SU-DHL-6 (cell line): Measurements from ENCODE around the gene PLEKHA5.

Experiments
- EZH2phosphoT487 ChIP-seq: fragments of 200-600 bp; sonication (generic), shearing (Covaris generic); conservative IDR thresholded peaks from 2 replicates; pipeline ENCODE4 v1.6.1; 2018; ENCODE audit warnings: mild to moderate bottlenecking, antibody characterized with exemption, low read length, moderate library complexity, mixed read lengths
- TF ChIP-seq, protein P1 (sequence below): fragments of 200-600 bp; sonication (generic); IDR thresholded peaks from one replicate; pipeline ENCODE4 v1.5.1; 2017; ENCODE audit warnings: antibody characterized with exemption, mild to moderate bottlenecking, low read length, moderate library complexity; ENCODE audit not compliant: insufficient read depth, poor library complexity, severe bottlenecking

DNA sequence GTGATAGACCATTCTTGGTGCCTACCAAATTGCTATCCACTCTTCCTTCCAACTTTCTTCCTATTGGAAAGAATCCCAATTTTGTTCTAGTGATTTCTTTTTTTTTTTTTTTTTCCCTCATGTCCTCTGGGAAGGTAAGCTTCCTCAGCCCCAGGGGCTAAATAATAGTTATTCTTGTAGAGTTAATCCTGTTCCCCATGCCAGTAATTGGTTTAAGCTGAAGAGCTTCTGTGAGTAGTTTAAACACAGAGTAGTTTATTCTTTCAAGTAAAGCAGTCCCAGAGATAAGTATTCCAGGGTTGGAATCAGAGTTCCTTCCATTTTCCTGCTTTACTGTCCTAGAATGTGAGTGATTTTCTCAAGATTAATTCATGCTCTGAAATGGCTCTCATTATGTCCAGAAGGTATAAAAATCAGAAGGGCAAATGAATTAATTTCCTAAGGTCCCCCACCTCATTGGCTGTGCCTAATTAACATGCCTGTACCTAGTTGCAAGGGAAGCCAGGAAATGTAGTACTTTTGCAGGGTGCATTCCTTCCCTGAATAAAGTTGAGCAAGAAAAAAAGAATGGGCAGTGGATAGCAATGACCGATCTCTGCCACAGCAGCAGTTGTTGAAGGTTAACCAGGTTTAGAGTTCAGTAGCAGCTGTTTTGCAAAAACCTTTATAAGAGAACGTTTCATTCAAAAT is 97.8 kb downstream of the PLEKHA5 start:
- TF ChIP-seq, protein P1, sequence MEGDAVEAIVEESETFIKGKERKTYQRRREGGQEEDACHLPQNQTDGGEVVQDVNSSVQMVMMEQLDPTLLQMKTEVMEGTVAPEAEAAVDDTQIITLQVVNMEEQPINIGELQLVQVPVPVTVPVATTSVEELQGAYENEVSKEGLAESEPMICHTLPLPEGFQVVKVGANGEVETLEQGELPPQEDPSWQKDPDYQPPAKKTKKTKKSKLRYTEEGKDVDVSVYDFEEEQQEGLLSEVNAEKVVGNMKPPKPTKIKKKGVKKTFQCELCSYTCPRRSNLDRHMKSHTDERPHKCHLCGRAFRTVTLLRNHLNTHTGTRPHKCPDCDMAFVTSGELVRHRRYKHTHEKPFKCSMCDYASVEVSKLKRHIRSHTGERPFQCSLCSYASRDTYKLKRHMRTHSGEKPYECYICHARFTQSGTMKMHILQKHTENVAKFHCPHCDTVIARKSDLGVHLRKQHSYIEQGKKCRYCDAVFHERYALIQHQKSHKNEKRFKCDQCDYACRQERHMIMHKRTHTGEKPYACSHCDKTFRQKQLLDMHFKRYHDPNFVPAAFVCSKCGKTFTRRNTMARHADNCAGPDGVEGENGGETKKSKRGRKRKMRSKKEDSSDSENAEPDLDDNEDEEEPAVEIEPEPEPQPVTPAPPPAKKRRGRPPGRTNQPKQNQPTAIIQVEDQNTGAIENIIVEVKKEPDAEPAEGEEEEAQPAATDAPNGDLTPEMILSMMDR, result no peak
- TF ChIP-seq EZH2phosphoT487, result no peak
